Thoracic aorta (tissue), 2 donors: Measurements from ENCODE around the gene FOXG1. TPM values are rescaled to one million over a fixed set of nuclear protein-coding genes. Genes with fewer than 3 reads are reported as not detected.

Source experiments
- ATAC-seq: fragments of 150-250 bp; one replicate; pipeline ENCODE4 v1.8.0; 2017; ENCODE audit warnings: low read depth; ENCODE audit not compliant: insufficient number of reproducible peaks, low FRiP score
- DNase-seq: peaks from one replicate; pipeline ENCODE4 v3.0.0-alpha.2; 2020; ENCODE audit warnings: low spot score
- H3K27ac ChIP-seq, 2 donors: fragments of 200-600 bp; sonication (generic); 1 replicate in 1 of 2; 2 replicates in 1 of 2; pipeline ENCODE4 v1.5.1; 2016; ENCODE audit warnings: mild to moderate bottlenecking in 2 of 2, moderate library complexity in 2 of 2
- H3K27me3 ChIP-seq: fragments of 200-600 bp; sonication (generic); replicated peaks from 2 replicates; pipeline ENCODE4 v1.6.0; 2016; ENCODE audit warnings: mild to moderate bottlenecking; ENCODE audit not compliant: insufficient read depth
- H3K36me3 ChIP-seq: fragments of 200-600 bp; sonication (generic); one replicate; pipeline ENCODE4 v1.5.1; 2016
- H3K4me1 ChIP-seq, 2 donors: fragments of 200-600 bp; sonication (generic); 1 replicate in 1 of 2; 2 replicates in 1 of 2; pipeline versions ENCODE4 v1.5.1 to v1.6.0; 2016; ENCODE audit warnings: low read depth in 2 of 2, mild to moderate bottlenecking in 1 of 2; ENCODE audit not compliant: control insufficient read depth in 1 of 2
- H3K4me3 ChIP-seq: fragments of 200-600 bp; sonication (generic); 2 replicates; pipeline ENCODE4 v1.5.1; 2016; ENCODE audit warnings: mild to moderate bottlenecking
- H3K9me3 ChIP-seq: fragments of 200-600 bp; sonication (generic); 2 replicates; pipeline ENCODE4 v1.5.1; 2016
- CTCF ChIP-seq: fragments of 200-600 bp; sonication (generic); IDR thresholded peaks from one replicate; pipeline ENCODE4 v1.5.1; 2019; ENCODE audit warnings: antibody characterized with exemption
- total RNA-seq, 2 donors: library from RNA; depleted of rRNA; stranded (reverse); fragments of >200 nt; gene quantifications; one replicate each; pipeline versions ENCODE4 v1.1.0 to v1.2.3, GENCODE V29; 2016

The FOXG1 gene
- total RNA-seq: under 1 TPM in 1 of 2 donors, not detected in 1; 0.28 TPM

GRCh38 chr14:28766469-28766955 is at the start of gene FOXG1:
TSS of gene FOXG1 (plus strand) at chr14:28766787. CDS start at chr14:28767280, 493 bp downstream.
- no peak within 1 kb of the TSS for H3K27ac ChIP-seq
- no peak for ATAC-seq
- no peak for DNase-seq
- H3K27me3 ChIP-seq: peaks cover 9% of the 10 kb centered on the region
- H3K4me3 ChIP-seq: peak within 1 kb of the TSS; percentile 70
- peaks cover 12 to 13% of the 10 kb centered on the region in 2 donors for H3K4me1 ChIP-seq
- no peaks in the 10 kb centered on the region for H3K9me3 ChIP-seq
- TF ChIP-seq CTCF: no peak
- no peaks in the 10 kb centered on the region for H3K36me3 ChIP-seq

DNA sequence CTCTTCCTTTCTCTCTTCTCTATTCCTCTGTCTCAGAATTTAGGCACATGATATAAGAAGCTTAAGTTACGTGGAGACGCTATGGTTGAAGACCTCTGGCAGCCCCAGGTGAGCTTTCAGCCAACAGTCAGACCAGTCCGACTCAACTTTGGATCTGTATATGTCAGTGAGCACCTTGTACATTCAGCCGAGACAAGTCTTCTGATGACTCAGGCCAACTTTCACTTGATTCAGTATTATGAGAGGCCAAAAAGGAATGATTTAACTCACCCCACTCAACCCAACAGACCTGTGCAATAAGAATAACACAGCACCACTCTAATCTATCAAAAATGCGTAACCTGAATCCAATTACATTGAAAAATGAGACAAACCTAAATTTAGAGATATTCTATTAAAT is 47.5 kb upstream of the FOXG1 start:
- H3K4me3 ChIP-seq: no peak overlapping the region

DNA sequence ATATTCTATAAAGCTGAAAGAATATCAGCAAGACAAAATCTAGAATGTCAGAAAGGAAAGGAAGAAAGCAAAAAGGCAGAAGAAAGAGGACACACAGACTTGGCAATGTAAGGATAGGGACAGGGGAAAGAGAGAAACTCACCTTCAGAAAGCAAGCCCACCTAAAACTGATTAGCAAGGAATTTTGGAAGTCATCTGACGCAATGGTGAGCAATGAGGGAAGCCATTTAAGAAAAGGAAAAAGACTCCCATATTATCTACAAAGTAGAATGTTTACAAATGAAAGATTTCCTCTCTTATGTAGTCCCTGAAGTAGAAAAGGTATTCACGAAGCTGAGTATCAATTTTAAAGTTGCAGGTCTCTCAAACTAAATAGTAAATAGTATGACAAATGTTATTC is 35.2 kb upstream of the FOXG1 start:
- Histone ChIP-seq H3K36me3 (no peaks in the 10 kb centered on the region), H3K27ac (no peak overlapping the region), H3K9me3 (no peaks in the 10 kb centered on the region), H3K27me3 (no peaks in the 10 kb centered on the region), H3K4me1 (no peaks in the 10 kb centered on the region), H3K4me3 (no peak overlapping the region)
- TF ChIP-seq CTCF: no peak
- ATAC-seq (no peak), DNase-seq (no peak)

More for the DNA sequence above, 47.5 kb upstream of the FOXG1 start:
- Histone ChIP-seq H3K9me3 (no peaks in the 10 kb centered on the region), H3K36me3 (no peaks in the 10 kb centered on the region), H3K27ac (no peak overlapping the region), H3K27me3 (no peaks in the 10 kb centered on the region), H3K4me1 (no peaks in the 10 kb centered on the region)
- ATAC-seq (no peak), DNase-seq (no peak)
- TF ChIP-seq CTCF: no peak

GRCh38 chr14:28742171-28742846 is 24.3 kb upstream of the FOXG1 start:
- DNase-seq: no peak
- Histone ChIP-seq H3K4me3 (no peak overlapping the region), H3K27me3 (no peaks in the 10 kb centered on the region), H3K36me3 (no peaks in the 10 kb centered on the region), H3K27ac (no peak overlapping the region), H3K4me1 (no peaks in the 10 kb centered on the region), H3K9me3 (no peaks in the 10 kb centered on the region)
- no peak for ATAC-seq
- no peak for TF ChIP-seq CTCF

GRCh38 chr14:28744126-28744525 is 22.5 kb upstream of the FOXG1 start:
- H3K4me3 ChIP-seq: no peak overlapping the region
- DNase-seq (no peak), ATAC-seq (no peak)
- H3K9me3 ChIP-seq: no peaks in the 10 kb centered on the region
- H3K27ac ChIP-seq: no peak overlapping the region
- TF ChIP-seq CTCF: no peak
- H3K27me3 ChIP-seq: no peaks in the 10 kb centered on the region
- H3K36me3 ChIP-seq: no peaks in the 10 kb centered on the region
- no peaks in the 10 kb centered on the region for H3K4me1 ChIP-seq
